Left ventricle myocardium superior (tissue), 1 donor: Measurements from ENCODE around the gene DNAH14. TPM values are rescaled to one million over a fixed set of nuclear protein-coding genes. Genes with fewer than 3 reads are reported as not detected.
"Not testable (repeated sequence)": the region's sequence is repeated elsewhere in the genome, so short reads cannot be mapped to it uniquely, and the experiment has no call there.

ENCODE experiments used
- ATAC-seq: fragments of 200-7000 bp; cut with Tn5 transposase; one replicate; pipeline ENCODE4 v1.9.1; 2020; ENCODE audit warnings: mild to moderate bottlenecking, moderate library complexity
- DNase-seq: peaks from one replicate; pipeline ENCODE4 v3.0.0-alpha.2; 2020
- intact Hi-C: fragments of 100-400 bp; cut with micrococcal nuclease; formaldehyde crosslinking; loops from one replicate; pipeline ENCODE4 v1.11.0; 2022
- total RNA-seq: library from RNA; stranded (reverse); fragmentation: NEBNext Ultra II Directional; extraction: Animal tissue kit (Norgen Biotek cat#: 25700); gene quantifications from one replicate; pipeline ENCODE4 v1.2.1, GENCODE V29; 2021
- donor health status: DM: no; HTN: yes; CAD: no; lungs with severe emphysema.

DNAH14 gene
- total RNA-seq, 1 donor from 2014 or later = 5.5 TPM

- no peak for ATAC-seq
- intact Hi-C loops = no loop called here
Measured at GRCh38 chr1:224980181-224980580, 50.7 kb downstream of the DNAH14 start.

GRCh38 chr1:224981922-224982354 is 52.5 kb downstream of the DNAH14 start:
- intact Hi-C loops, DNase-seq: not testable (repeated sequence)

More at GRCh38 chr1:224980181-224980580, 50.7 kb downstream of the DNAH14 start:
- no peak for DNase-seq

DNA sequence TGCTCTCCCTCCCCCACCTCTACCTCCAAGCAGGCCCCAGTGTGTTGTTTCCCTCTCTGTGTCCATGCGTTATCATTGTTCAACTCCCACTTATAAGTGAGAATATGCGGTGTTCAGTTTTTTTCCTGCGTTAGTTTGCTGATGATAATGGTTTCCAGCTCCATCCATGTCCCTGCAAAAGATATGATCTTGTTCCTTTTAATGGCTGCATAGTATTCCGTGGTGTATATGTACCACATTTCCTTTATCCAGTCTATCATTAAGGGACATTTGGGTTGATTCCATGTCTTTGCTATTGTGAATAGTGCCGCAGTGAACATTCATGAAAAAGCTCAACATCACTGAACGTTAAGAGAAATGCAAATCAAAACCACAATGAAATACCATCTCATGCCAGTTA is 58.6 kb downstream of the DNAH14 start:
- DNase-seq (no peak), ATAC-seq (no peak)
- intact Hi-C loops = no loop called here

More at GRCh38 chr1:224981922-224982354, 52.5 kb downstream of the DNAH14 start:
- ATAC-seq = not testable (repeated sequence)

- no peak for ATAC-seq
- no peak for DNase-seq
- intact Hi-C loops = no loop called here
Measured at GRCh38 chr1:224989615-224990014, 60.1 kb downstream of the DNAH14 start.

GRCh38 chr1:224991550-224991949 is 62.1 kb downstream of the DNAH14 start:
- intact Hi-C loops, ATAC-seq, DNase-seq: not testable (repeated sequence)

DNA sequence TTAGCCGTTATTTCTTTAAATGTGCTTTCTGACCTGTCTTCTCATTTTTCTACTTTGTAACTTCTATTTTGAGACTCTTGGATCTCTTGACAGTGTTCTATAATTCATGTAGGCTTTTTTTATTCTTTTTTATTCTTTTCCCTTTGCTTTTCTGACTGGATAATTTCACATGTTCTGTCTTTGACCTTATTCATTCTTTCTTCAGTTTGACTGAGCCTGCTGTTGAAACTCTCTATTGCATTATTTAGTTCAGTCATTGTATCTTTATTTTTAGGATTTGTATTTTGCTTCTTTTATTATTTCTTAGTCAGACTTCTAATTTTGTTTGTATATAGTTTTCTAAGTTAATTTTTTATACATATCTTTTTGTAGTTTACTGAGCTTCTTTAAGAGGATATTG is 66.1 kb downstream of the DNAH14 start:
- intact Hi-C loops = no loop called here
- DNase-seq (no peak), ATAC-seq (no peak)

DNA sequence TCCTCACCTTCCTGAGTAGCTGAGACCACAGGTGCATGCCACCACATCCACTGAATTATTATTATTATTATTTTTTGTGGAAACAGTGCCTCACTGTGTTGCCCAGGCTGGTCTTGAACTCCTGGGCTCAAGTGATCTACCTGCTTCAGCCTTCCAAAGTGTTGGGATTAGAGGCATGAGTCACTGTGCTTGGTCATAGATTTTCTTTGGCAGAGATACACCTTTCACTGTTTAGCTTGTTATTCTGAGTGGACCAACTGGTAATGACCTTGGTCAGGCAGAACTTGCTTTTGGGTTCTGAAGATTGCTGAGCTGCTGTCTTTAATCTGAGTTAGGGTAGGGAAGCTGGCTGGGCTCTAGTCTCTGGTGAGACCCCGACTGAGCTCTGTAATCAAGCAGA is 66.8 kb downstream of the DNAH14 start:
- intact Hi-C loops = no loop called here
- ATAC-seq (no peak), DNase-seq (no peak)

- intact Hi-C loops = no loop called here
- no peak for DNase-seq
- no peak for ATAC-seq
Measured at GRCh38 chr1:224998185-224998584, 68.7 kb downstream of the DNAH14 start.

DNA sequence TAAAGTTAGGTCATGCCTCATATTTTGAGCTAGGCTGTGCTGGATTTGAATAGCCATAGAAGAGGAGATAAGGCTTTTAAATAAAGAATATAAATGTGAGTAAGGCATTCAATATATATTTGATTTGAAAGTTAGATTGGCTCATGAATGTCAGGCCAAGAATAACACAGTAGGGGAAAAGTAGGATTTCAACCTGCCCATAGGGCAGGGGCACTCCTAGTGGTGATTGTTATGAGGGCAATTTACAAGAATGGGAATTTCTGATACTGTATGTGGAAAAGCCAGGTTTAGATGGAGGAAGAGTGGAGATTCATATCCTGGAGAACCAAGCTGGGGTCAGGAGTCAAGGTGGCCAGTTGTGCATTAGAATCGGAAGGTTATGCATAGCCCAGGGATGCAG is 74.9 kb downstream of the DNAH14 start:
- no peak for DNase-seq
- no peak for ATAC-seq
- intact Hi-C loops = no loop called here

DNA sequence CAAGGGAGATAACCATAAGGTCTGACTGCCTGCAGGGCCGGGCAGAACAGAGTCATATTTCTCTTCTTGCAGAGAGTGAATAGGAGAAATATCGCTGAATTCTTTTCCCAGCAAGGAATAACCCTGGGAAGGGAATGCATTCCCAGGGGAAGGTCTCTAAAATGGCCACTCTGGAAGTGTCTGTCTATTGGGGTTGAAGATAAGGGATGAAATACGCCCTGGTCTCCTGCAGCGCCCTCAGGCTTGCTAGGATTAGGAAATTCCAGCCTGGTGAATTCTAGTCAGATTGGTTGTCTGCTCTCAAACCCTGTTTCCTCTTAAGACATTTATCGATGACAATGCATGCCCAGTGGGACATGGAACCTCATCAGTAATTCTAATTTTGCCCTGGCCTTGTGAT is 76.9 kb downstream of the DNAH14 start:
- intact Hi-C loops, ATAC-seq, DNase-seq: not testable (repeated sequence)

GRCh38 chr1:225008050-225008449 is 78.6 kb downstream of the DNAH14 start:
- ATAC-seq, intact Hi-C loops, DNase-seq: not testable (repeated sequence)

DNA sequence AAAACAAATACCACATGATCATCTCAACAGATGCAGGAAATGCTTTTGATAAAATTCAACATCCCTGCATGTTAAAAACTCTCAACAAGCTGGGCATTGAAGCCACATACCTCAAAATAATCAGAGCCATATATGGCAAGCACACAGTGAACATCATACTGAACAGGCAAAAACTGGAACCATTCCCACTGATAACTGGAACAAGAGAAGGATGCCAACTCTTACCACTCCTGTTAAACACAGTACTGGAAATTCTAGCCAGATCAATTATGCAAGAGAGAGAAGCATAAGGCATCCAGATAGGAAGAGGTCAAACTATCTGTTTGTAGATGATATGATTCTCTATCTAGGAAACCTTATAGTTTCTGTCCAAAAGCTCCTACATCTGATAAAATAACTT is 91.6 kb downstream of the DNAH14 start:
- DNase-seq = no peak
- no peak for ATAC-seq
- intact Hi-C loops = no loop called here

DNA sequence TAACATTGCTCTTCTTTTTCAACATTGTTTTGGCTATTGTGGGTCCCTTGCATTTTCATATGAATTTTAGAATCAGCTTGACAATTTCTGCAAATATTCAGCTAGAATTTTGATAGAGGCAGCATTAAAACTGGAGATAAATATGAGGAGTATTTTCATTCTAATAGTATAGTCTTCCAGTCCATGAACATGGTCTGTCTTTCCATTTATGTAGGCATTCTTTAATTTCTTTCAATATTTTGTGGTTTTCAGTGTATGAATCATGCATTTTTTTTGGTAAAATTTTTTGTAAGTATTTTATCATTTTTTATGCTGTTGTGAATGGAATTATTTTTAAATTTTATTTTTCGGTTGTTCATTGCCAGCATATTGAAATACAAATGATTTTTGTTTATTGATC is 97.2 kb downstream of the DNAH14 start:
- no peak for ATAC-seq
- no peak for DNase-seq
- intact Hi-C loops = no loop called here

GRCh38 chr1:225036441-225036840 is 107.0 kb downstream of the DNAH14 start:
- not testable (repeated sequence) for ATAC-seq

GRCh38 chr1:225042263-225042662 is 112.8 kb downstream of the DNAH14 start:
- ATAC-seq = no peak
- intact Hi-C loops = no loop called here
- DNase-seq = no peak

More at GRCh38 chr1:225036441-225036840, 107.0 kb downstream of the DNAH14 start:
- intact Hi-C loops, DNase-seq: not testable (repeated sequence)

GRCh38 chr1:225044258-225044657 is 114.8 kb downstream of the DNAH14 start:
- intact Hi-C loops = no loop called here
- no peak for ATAC-seq
- no peak for DNase-seq

DNA sequence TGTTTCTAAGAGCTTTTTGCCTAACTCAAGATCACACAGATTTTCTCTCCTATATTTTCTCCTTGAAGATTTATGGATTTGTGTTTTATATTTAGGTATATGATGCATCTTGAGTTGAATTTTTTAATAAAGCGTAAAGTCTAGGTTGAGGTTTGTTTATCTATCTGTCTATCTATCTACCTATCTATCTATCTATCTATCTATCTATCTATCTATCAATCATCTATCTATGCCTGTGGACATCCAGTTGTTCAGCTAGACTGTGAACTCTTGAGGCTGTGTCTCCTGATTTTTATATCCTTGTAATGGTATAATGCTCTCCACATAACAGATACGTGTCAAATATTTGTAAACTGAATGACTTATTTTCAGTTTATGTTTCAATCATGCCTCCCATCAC is 120.1 kb downstream of the DNAH14 start:
- ATAC-seq = no peak
- intact Hi-C loops = no loop called here
- DNase-seq = no peak

DNA sequence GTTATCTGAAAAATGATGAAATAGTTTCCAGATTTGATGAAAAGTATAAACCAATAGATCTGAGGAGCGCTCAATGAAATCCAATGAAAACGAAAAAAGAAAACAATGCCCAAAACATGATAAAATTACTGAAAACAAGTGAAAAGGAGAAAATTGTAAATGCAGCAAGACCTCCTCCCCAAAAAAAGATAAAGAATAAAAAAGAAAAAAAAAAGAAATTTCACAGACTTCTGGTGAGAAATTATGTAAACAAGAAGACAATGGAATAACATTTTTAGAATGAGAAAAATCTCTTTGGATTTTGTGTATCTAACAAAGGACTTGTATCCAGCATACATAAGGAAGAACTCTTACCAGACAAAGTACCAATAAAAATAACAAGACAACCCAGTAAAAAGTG is 134.2 kb downstream of the DNAH14 start:
- intact Hi-C loops = no loop called here
- no peak for ATAC-seq

GRCh38 chr1:225070972-225071371 is 141.5 kb downstream of the DNAH14 start:
- DNase-seq (no peak), ATAC-seq (no peak)
- intact Hi-C loops = no loop called here

More for the DNA sequence above, 134.2 kb downstream of the DNAH14 start:
- no peak for DNase-seq

GRCh38 chr1:225097175-225097574 is 167.7 kb downstream of the DNAH14 start:
- intact Hi-C loops = no loop called here
- ATAC-seq (no peak), DNase-seq (no peak)

- ATAC-seq (no peak), DNase-seq (no peak)
- intact Hi-C loops = no loop called here
Measured at GRCh38 chr1:225111000-225111399, 181.5 kb downstream of the DNAH14 start.

GRCh38 chr1:225113265-225113664 is 183.8 kb downstream of the DNAH14 start:
- intact Hi-C loops = no loop called here
- ATAC-seq = no peak
- no peak for DNase-seq
